GM18868 (cell line): ENCODE results near the gene C1QL2.
A peak's percentile ranks its signal among the peaks of the same experiment; 100 is the strongest.

Experiments
- ATAC-seq: cut with Tn5 transposase; IDR thresholded peaks from one replicate; pipeline ENCODE4 v1.9.1; 2021; ENCODE audit warnings: mild to moderate bottlenecking, moderate library complexity; ENCODE audit not compliant: unreplicated experiment

The C1QL2 gene

GRCh38 chr2:119144806-119145205 is 13.7 kb downstream of the C1QL2 start:
- ATAC-seq = no peak

- no peak for ATAC-seq
Measured at GRCh38 chr2:119142824-119143223, 15.7 kb downstream of the C1QL2 start.

- no peak for ATAC-seq
Measured at GRCh38 chr2:119137502-119137901, 21.0 kb downstream of the C1QL2 start.

- ATAC-seq = no peak
Measured at GRCh38 chr2:119136872-119137271, 21.7 kb downstream of the C1QL2 start.

GRCh38 chr2:119136093-119136492 is 22.5 kb downstream of the C1QL2 start:
- ATAC-seq = no peak

GRCh38 chr2:119134775-119135174 is 23.8 kb downstream of the C1QL2 start:
- no peak for ATAC-seq

- ATAC-seq = peak; percentile 45
Measured at GRCh38 chr2:119126650-119127049, 31.9 kb downstream of the C1QL2 start.

- no peak for ATAC-seq
Measured at GRCh38 chr2:119123389-119123788, 35.2 kb downstream of the C1QL2 start.

- ATAC-seq = no peak
Measured at GRCh38 chr2:119122663-119123062, 35.9 kb downstream of the C1QL2 start.

- no peak for ATAC-seq
Measured at GRCh38 chr2:119119999-119120756, 38.4 kb downstream of the C1QL2 start.

- no peak for ATAC-seq
Measured at GRCh38 chr2:119119076-119119785, 39.3 kb downstream of the C1QL2 start.

GRCh38 chr2:119117891-119118882 is 40.4 kb downstream of the C1QL2 start:
- ATAC-seq = no peak

GRCh38 chr2:119117408-119117807 is 41.1 kb downstream of the C1QL2 start:
- no peak for ATAC-seq

GRCh38 chr2:119116411-119117295 is 41.9 kb downstream of the C1QL2 start:
- no peak for ATAC-seq

GRCh38 chr2:119114266-119114665 is 44.3 kb downstream of the C1QL2 start:
- ATAC-seq = no peak

- ATAC-seq = no peak
Measured at GRCh38 chr2:119113489-119113770, 45.1 kb downstream of the C1QL2 start.

- ATAC-seq = no peak
Measured at GRCh38 chr2:119112770-119113488, 45.6 kb downstream of the C1QL2 start.

GRCh38 chr2:119112230-119112629 is 46.3 kb downstream of the C1QL2 start:
- no peak for ATAC-seq

- ATAC-seq = no peak
Measured at GRCh38 chr2:119111115-119111975, 47.2 kb downstream of the C1QL2 start.
